ENCODE data around the gene EGFL7.

EGFL7 gene

GRCh38 chr9:136719195-136719880, 56.6 kb downstream of the EGFL7 start:
- DNase-seq (ENCODE audit: low read depth) = no peak

- no peak for DNase-seq (ENCODE audit: low read depth)
These were observed 57.7 kb downstream of the EGFL7 start for GRCh38 chr9:136720251-136720897.

- DNase-seq (ENCODE audit: low read depth) = no peak
These were observed 58.2 kb downstream of the EGFL7 start for GRCh38 chr9:136720898-136721338.

GRCh38 chr9:136721339-136722092, 58.8 kb downstream of the EGFL7 start:
- DNase-seq (ENCODE audit: low read depth) = peak; percentile 91

Measured in ELR (cell line).